GM21737 (cell line): ENCODE results near the gene RARRES2.

Source experiments
- ATAC-seq: cut with Tn5 transposase; IDR thresholded peaks from one replicate; pipeline ENCODE4 v1.9.1; 2021; ENCODE audit warnings: mild to moderate bottlenecking, moderate library complexity; ENCODE audit not compliant: unreplicated experiment

The RARRES2 gene

GRCh38 chr7:150338166-150338829 is 3.1 kb downstream of the RARRES2 start:
- no peak for ATAC-seq

DNA sequence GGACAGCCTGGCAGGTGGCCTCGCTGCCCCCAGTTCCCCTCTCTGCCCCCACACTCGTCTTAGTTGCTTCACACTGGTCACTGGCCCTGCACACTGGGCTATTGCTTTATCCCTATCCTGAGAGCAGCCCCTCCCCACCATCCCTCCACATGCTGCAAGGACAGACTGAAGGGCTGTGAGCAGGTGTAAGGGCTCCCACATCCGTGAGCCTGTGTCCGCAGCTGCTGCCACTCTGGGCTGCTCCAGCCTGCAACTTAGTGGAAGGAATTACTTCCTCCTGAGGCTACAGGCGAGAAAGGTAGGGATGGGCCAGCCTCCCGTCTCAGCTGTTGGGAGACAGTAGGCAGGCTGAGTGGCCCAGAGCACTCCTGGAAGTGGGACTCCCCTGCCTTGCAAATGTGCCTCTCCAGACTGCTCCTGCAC is 3.8 kb downstream of the RARRES2 start:
- no peak for ATAC-seq

- no peak for ATAC-seq
These were observed 4.2 kb downstream of the RARRES2 start for GRCh38 chr7:150337179-150337578.

GRCh38 chr7:150336746-150337145 is 4.7 kb downstream of the RARRES2 start:
- no peak for ATAC-seq

- ATAC-seq, result no peak
These were observed 5.7 kb downstream of the RARRES2 start for GRCh38 chr7:150335774-150336112.

- no peak for ATAC-seq
These were observed 6.2 kb downstream of the RARRES2 start for GRCh38 chr7:150335108-150335773.

- no peak for ATAC-seq
These were observed 7.3 kb downstream of the RARRES2 start for GRCh38 chr7:150334108-150334507.

DNA sequence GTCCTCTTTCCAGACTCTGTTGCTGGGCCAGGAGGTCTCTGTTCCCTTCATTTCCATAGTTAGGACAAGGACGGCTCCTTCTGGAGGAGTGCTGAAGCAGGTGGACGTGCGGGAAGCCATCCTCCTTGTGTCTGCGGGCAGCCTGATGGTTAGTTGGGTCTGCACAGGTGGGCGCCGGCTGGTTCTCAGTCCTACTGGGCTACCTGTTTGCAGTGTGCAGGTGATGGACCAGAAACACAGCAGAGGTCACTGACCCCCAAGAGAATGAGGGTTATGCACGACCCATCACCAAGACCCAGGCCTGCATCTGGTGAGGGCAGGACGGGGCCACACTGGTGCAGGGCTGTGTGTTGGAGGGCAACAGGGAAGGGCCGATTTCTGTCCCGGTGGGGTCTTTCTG is 7.8 kb downstream of the RARRES2 start:
- no peak for ATAC-seq

DNA sequence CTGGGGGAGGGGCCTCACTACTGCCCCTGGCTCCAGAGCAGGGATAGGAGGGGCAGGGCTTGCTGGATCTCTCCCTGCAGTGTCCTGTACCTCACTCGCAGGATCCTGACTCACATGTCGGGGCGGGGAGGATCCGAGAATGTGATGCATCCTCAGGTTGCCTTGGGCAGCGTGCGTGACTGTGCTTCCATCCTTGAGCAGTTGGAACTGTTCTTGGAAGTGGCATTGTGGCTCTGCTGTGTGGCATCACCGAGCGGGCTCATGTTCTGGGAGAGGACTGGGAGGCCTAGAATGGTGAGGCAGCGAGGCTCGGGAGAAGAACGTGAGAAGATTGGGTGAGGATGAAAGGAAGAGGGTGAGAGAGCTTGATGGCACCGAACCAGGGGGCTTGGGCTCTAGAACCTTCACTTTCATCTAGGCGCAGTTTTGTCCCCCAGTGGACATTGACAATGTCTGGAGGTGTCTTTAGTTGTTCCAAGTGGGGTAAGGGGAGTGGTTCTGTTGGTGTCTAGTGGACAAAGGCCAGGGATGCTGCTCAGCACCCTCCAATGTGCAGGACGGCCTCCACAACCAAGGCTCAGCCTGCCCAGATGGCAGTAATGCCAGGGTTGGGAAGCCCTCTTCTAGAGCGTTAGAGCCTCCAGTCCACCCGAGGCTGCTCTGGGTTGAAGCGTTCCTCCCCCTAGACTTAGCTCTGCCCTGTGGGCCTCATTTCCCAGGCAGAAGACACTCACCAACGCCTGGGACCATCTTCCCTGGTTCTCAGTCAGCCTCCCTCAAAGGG is 8.4 kb downstream of the RARRES2 start:
- no peak for ATAC-seq

DNA sequence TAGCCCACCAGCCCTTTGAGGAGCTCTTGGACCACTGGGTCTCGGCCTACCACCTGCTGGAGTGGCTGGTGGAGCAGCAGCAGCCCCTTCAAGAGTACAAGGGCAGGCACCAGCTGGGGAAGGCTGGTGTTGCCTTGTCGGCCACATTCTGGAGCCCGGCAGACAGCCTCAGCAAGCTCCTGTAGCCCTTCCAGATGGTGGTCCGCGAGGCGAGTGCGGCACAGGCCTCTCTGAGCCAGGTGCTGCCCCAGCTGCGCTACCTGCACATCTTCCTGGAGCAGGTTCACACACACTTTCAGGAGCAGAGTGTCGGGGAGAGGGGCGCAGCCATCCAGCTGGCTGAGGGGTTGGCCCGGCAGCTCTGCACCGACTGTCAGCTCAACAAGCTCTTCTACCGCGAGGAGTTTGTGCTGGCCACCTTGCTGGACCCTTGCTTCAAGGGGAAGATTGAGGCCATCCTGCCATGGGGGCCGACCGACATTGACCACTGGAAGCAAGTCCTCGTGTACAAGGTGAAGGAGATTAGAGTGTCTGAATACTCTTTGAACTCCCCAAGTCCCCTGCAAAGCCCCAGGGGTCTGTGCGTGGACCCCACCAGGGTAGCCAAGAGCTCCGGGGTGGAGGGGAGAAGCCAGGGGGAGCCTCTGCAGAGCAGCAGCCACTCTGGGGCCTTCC is 11.1 kb downstream of the RARRES2 start:
- no peak for ATAC-seq

DNA sequence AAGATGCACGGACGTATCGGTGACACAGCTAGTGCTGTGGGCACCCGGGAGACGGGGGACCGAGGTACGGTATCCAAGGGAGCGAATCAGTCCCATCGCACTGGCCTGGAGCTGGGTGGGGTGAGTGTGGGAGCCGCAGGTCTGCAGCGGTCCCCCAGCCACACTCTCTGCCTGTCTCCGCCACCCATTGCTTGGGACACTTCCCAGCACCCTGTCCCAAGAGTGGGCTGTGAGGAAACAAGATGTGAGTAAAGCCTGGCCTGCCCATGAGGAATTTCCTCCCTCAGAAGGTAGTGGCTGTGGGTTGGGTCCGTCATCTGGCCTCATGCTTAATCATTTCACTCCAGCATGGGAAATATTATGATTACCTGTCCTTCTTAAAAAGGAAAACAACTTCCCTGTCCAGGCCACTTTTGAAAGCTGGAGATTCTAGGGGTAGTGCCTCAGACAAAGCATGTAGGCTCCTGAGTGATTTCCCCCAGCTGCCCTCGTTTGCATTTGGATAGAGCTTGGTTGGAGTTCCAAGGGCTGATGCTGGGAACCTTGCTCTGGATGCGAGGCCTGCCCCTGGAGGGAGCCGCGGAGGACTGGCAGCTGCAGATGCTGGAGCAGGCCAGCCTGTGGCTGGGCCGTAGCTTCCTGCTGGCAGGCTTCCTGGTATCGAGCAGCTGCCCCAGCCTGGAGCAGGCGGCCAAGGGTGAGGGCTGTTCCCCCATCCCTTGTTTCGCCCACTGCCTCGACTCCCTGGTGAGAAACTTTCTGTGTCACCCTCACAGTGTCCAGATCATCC is 11.9 kb downstream of the RARRES2 start:
- no peak for ATAC-seq

- no peak for ATAC-seq
These were observed 14.1 kb downstream of the RARRES2 start for GRCh38 chr7:150327308-150327707.

DNA sequence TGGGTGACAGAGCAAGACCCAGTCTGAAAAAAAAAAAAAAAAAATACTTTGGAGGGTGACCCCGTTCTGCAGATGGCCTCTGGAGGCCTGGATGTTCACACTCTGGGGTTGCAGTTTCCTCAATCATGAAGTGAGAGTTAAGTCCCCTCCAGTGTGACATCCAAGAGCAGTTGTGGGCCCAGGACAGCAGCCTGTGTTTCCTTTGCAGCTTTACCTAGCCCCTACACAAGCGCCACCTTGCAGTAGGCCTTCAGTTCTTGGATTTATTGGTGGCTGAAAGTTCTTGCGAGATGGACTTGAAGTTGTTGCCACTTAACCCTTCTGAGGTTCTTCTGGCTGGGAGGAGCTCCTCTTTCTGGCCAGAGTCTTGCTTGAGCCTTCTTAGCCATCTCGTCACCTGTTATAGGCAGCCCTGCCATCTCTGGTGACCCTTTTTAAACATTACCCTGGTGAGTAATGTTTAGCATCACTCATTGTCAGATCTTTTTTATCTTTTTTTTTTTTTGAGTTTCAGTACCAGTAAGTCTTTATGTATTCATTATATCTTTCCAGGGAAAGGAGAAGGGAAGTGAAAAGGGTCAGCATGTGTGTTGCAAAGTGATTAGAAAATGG is 14.7 kb downstream of the RARRES2 start:
- no peak for ATAC-seq

DNA sequence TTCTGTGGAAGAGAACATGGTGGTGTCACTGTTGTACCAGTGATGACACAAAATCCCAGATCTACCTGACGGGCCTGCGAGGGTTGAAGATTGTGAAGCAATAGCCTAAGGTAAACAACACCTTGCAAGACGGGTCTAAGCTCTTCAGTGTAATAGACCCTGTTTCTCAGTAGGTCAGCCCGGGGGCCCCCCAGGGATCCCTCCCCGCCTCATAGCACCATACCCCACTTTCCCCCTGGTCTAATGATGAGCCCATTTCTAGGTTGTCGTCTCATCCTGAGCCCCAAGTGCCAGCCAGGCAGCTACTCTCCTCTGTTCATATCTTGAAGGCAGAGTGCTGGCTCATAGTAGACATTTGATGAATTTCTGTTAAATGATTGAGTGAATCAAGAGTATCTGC is 15.5 kb downstream of the RARRES2 start:
- ATAC-seq, result no peak

GRCh38 chr7:150325110-150325611 is 16.3 kb downstream of the RARRES2 start:
- ATAC-seq, result no peak

DNA sequence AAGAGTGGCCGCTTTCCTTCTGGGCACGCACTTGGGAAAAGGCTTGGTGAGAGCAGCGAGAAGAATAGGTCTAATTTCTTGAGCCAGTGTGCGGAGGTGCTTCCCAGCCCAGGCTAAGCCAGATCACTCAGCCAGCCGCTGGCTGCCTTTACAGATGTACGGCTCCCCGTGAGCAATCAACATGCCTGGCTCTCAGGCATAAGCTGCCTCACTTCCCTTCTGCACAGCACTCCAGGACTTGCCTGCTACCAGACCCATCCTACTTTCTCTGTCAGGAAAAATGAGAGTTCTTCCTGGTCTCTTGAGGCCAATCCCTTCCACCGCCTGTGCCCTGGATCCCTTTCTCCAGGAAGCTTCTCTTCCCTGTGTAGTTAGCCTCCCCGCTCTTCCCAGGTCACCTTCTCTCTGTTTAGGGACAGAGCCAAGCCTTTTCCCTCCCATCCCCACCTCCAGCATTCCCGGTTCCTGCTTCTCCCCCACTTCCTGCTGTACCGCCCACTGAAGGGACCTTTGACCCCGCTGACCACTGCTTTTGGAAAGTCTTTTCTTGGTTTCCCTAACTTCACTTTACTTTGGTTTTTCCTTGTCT is 17.0 kb downstream of the RARRES2 start:
- no peak for ATAC-seq

DNA sequence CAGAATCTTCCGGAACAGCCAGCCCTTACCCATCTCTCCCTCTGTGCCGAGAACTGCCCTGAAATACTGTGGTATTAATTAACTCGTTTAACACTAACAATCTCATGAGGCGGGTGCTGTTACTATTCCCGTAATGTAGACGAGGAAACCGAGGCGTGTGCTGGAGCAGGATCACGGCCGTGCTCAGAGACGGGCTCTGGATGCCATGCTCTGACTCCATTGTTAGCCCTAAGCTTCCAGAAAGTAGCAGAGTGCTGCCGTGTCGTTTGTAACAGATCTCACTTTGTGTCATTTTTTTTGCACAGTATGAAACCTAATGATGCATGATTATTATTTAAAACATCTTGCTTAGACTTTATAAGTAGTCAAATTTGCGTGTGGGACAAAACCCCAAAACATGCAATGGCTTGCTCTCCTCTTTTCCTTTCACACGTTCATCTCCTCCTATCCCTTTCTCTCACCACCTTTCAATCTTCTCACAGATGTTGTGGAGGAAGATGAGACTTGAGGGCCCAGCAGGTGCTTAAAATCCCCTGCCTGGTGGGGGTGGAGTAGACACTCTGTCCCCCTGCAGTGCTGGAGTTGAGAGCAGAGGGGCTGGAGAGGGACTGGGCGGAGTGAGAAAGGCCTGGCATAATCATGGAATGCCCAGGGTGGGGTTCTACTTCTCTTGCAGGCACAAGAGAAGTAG is 17.6 kb downstream of the RARRES2 start:
- no peak for ATAC-seq

DNA sequence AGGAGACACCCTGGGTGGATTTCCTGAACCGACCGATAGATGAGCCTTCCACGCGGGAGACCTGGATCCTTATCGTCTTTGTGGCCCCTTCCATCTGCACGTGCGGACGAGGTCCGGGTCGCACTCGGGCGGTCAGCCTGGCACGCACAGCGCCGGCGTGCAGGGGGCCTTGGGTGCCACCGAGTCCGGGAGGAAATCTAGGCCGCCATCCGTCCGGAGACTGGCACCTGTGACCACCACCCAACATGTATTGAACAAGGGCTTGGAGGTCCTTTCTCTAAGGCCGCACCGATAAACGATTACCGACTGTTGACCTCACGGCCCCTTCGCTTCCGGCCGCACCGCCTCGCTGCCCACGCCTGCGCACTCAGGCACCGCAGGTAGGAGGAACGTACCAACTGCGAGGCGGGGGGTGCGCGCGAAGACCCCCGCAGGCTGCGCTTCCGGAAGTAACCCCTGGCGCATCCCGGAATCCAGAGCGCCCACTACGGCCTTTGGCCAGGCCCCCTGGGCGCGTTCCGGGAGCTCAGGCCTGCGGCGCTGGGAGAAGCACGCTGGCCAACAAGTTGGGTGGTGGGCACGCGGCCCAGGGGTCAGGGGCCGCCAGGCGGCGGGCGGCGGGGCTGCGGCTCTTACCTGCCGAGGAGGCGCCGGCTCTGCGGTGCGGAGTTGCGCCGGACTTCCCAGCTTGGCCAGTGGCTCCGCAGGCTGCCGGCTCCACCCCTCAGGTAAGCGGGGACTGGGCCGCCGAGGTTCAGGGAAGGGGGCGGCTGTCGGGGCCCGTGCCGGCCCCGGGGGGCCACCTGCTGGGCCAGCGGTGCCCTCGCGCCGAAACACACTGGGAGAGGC is 18.4 kb downstream of the RARRES2 start, which contains the start of the genes ACTR3C and LRRC61:
Gene ACTR3C (minus strand): TSS at position 713 of the 849 bp plus-strand sequence. CDS start 28,249 bp downstream, outside the sequence.
Gene LRRC61 (plus strand): TSS at position 523 of the 849 bp plus-strand sequence. CDS start 13,507 bp downstream, outside the sequence.
- peak; percentile 65 for ATAC-seq
